HG02970 (cell line): ENCODE data around the gene ERGIC2.
"Not testable (repeated sequence)": the region's sequence is repeated elsewhere in the genome, so short reads cannot be mapped to it uniquely, and the experiment has no call there.

Experiments used
- ATAC-seq: cut with Tn5 transposase; IDR thresholded peaks from one replicate; pipeline ENCODE4 v1.9.1; 2021; ENCODE audit warnings: mild to moderate bottlenecking, moderate library complexity, moderate number of reproducible peaks; ENCODE audit not compliant: unreplicated experiment, low FRiP score

Gene ERGIC2, protein sequence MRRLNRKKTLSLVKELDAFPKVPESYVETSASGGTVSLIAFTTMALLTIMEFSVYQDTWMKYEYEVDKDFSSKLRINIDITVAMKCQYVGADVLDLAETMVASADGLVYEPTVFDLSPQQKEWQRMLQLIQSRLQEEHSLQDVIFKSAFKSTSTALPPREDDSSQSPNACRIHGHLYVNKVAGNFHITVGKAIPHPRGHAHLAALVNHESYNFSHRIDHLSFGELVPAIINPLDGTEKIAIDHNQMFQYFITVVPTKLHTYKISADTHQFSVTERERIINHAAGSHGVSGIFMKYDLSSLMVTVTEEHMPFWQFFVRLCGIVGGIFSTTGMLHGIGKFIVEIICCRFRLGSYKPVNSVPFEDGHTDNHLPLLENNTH

DNA sequence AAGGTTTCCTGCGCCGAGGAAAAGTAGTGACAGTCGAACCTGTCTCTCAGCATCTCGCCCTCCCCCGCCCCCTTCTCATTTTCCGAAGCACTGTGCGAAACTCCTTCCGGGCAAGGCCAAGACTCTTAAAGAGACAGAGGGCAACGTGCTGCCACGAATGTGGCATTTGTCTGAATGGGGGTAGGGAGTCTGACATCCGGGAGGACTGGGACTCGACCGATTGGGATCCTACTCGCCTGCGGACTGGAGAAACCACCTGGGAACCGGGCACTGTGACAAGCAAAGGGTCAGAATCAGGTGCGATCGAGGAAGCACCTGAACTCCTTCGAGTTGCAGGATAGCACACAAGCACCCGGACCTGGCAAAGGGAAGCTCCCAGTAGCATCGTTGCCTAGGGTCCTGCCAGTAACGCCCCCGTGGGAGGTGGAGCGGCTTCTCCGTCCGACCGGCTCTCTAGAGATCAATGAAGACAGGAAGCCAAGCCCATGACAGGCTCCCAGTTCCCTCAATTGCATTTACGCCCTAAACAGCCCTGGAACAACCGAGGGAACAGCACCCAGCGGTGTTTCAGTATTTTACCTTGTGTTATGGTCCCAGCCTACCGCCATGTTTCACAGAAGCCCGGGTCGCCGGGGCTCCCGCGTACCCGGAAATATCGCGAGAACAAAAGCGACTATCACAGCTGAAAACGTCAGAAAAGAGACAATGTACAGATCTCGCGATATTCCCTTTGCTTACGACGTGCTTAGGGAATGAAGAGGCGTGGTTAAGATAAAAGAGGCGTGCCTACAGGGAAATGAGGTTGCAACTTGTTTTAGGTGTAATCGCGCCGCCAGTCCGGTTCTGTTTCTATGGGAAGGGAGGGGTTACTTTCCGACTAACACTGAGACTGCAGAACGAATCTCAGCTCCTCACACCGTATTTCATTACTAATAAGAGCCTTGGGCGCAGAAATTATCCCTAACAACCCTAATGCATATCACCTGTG is at the start of gene ERGIC2:
Gene ERGIC2 (minus strand): TSS at position 637 of the 988 bp plus-strand sequence. CDS start 9,539 bp downstream, outside the sequence.
- peak; percentile 98 for ATAC-seq

DNA sequence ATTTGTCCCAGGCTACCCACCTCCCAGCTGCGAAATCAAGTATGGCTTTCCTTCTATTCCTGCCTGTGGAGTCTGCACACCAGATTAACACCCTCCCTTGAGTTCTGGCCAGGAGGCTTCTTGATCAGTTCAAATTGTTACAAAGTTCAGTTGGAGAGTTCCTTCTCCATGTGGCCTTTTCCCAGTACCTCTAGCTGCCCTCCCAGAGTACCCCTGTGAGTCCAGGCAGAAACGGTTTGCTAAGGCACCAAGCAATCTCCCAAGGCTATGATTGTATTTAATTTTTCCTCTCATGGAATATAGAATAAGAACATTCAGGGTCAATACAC is 49.7 kb upstream of the ERGIC2 start:
- no peak for ATAC-seq

DNA sequence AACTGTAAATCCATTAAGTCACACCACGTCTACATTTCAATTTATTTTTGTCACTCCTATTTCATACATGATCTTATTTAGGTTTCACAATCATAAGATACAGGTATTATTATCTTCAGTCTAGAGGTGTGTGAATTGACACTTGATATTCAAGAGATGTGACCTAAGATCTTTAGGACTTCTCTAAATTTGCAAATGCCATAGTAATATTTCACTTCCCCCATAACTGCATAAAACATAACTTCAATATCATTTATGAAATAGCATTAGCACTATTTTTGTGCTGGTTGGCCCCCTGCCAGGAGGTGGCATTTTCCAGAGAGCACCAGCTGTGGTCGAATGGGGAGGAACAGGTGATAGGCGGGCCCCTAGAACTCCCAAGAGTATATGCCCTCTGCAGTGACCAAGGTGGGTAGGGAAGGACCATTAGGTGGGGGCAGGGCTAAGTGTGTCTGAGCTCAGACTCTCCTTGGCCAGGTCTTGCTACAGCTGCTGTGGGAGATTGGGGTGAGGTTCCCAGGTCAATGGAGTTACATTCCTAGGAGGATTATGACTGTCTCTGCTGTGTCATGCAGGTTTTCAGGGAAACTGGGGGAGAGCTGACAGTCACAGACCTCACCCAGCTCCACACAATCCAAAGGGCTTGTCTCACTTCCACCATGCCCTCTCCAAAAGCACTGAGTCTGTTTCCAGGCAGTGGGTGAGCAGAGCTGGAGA is 49.2 kb upstream of the ERGIC2 start:
- no peak for ATAC-seq

DNA sequence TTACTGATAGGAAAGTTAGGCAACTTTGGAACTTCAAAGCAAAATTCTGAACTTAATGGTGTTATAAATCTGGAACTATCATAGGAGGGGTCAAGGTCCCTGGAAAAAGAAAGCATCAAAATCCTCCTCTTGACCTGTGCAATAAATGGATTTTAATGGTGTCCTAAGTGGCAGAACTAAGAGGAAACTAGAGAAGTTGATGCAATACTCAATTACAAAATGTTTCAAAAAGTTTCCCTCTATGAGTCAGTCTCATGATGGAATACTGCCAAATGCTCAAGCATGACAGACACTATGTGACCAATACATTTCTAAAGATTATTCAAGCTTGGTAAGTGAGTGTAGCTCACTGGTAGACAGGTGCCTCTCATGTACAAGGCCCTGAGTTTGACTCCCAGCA is 47.7 kb upstream of the ERGIC2 start:
- ATAC-seq: peak; percentile 38

DNA sequence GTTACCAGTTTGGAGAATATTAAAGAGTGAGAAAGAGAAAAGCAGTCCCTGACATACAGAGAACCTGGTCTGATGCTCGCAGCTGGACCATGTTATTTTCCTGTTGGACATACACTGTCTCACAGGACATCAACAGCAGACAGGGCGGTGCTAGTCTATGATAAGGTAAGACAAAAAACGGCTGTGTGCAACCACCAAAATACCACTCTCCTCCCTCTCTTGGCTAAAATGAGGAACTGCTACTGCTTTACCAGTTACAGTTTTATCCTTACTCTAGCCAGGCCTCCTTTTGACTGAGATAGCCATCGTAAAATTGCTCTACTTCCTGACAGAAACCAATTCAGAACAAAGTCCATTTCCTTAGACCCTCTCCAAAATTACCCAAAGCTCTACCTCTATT is 47.0 kb upstream of the ERGIC2 start:
- ATAC-seq: peak; percentile 93

DNA sequence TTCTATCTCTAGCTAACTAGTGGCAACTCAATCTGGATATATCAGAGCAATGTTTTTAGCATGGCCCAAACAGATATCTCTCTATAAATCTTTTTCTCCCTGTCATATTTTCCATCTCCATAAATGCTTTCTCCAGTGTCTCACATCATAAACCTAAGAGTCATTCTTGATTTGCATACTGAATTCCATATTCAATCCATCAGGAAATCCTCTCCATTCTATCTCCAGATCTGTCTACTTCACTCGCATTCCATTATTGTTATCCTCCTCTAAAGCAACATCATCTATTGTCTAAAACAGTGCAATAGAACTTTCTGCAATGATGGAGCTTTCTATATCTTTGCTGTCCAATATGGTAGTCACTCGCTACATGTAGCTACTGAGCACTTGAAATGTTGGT is 45.5 kb upstream of the ERGIC2 start:
- no peak for ATAC-seq

DNA sequence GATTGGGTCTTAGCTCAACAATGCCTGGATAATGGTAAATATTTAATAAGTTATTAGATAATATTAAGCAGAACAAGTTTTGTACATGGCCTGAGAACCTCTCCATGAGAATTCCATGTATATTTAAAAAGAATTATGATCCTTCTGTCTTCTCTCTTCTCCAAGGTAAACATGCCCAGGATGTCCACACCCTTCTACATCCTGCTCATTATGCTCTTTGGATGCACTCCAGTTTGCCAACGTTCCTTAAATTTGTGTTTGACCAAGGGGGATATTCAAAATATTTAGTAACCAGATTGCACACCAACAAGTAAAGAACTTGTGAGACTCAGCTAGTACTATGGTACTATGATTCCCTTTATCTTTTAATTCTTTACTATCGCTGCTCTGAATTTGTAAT is 44.8 kb upstream of the ERGIC2 start:
- no peak for ATAC-seq

DNA sequence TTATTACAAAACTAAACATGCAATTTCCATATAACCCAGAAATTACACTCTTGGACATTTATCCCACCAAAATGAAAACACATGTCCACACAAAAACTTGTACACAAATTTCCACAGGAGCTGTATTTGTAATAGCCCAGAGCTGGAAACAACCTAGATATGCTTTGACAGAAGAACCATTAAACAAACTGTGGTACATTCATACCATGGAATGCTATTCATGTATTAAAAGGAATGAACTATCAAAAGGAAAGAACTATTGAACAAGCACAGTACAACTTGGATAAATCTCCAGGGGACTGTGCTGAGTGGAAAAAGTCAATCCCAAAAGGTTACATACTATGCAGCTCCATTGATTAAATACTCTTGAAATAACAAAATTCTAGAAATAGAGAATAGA is 35.8 kb upstream of the ERGIC2 start:
- ATAC-seq: no peak

DNA sequence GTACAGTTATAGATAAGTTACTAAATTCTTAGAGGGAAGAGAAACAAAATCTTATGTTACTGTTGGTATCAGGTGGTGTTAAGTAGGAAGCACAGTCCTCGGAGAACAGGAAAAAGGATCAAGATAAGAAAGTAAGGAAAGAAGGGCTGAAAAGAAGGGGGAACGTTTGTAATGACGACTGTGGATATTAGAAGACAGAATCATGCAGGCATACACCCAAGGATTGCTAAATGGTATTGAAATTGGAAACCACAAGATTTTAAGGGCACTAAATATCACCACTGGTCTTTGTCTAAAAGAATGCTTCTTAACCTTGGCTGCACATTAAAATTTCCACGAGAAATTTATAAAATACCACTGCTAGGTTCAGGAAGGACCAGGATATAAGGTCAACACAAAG is 34.1 kb upstream of the ERGIC2 start:
- no peak for ATAC-seq

DNA sequence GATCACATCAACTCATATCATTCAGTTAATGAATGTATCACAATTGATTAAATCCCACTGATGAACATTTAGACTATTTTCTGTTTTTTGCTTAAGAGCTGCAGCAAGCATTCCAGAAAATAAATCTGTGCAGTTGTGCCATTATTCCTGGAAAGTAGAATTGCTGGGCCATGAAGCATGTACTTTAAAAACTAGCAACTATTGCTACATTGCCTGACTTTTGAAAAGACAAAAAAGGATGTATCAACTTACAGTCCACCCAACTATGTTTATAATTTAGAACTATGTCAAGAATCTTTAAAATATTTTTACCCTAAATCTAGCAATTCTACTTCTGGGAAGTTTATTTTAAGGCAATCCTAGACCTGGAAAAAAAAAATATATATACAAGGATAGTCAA is 33.4 kb upstream of the ERGIC2 start:
- ATAC-seq: no peak

DNA sequence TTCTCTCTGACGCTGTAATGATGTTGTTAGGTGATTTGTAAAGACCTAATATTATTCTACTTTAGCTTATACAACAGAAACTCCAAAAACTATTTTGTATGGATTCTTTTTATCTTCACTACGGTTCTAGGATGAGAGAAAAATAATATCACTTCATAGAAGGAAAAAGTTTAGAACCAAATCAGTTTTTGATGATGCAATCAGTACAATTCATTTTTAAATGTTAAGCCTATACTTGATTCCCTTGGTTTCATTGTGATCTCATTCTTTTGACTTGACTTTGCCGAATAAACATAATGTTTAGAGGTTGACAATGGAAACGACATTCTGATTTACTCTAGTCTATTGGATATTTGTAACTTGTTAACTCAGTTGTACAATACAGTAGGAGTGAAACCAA is 24.6 kb upstream of the ERGIC2 start:
- no peak for ATAC-seq

DNA sequence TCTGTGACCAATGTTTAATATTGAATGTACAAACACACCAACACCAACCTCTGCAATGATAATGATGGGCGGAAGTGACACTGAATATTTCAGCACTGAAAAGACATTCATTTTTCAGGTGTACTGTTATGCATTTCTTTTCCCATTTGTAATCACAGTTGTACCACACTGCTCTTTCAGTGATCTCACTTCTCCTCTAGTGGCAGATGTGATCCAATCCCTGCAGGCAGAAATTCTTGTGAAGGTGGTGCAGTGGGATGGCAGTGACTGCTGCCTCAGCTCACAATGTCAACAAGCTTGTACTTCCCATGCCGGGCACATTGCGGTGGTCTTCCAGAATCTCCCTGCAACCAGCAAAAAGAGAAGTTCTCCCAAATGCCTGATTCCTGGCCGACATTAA is 23.0 kb upstream of the ERGIC2 start:
- no peak for ATAC-seq

DNA sequence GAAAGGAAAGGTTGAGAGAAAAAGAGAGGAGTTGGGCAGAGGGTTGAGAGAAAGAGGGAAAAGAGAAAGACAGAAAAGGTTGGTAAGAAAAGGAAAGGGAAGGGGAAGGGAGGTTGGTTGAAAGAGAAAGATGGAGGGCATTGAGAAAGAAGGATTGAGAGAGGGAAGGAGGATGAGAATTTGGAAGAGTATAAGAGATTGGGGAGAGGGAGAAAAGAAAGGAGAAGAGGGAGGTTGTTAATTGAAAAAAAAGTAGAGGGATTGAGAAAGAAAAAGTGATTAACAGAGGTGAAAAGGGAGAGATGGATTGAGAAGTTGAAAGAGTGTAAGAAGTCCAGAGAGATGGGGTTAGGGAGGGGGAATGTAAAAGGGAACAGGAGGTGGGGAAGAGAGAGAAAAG is 21.5 kb upstream of the ERGIC2 start:
- no peak for ATAC-seq

DNA sequence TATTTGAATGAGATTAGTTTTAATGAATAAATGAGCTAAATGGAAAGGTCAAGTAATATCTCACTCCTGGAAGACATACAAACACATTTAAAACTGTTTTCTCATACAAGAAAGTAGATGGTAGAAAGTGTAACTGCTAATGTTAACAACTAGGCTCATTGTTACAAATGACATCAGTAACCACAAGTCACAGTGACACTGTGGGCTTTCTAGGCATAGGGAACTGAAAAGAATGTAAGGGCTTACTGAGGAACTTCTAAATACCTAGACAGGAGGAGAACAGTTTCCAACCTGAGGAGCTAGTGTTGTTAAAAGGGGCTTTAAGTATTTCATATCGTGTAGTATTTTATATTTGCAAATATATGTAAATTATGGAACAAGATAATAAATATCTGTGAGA is 17.5 kb upstream of the ERGIC2 start:
- no peak for ATAC-seq

DNA sequence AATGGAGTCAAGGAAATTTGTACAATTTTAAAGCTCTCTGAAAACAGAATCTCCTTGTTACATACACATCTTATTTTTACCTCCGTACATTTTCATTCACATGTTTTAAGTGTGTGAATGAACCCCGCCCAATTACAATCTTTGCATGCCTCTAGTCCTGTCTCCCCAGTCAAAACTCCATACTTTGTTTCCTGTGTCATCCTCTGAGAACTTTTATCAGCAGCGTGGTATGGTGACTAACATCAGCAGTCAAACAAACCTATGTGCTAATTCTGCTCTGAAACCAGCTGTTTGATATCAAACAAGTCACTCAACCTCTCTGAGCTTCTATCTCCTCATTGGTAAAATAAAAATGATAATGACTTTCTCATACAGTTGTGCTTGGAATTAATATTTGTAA is 15.8 kb upstream of the ERGIC2 start:
- no peak for ATAC-seq

DNA sequence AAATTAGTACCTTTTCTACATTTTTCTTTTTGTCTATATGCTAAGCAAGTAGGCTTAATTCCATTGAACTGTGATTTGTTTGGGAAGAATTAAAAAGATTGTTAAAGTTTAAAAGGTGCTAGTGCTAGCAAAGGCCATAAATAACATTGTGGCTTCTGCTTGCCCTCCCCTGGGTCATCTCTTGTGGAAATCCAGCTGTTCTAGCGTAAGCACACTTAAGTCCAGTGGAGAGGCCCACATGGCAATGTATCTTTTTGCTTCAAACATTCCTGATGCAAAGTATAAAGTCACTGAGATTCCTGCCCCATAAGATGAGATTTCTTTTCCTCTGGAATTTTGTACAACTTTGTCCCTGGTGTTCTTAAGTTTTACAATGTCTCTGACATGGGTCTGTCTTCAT is 14.4 kb upstream of the ERGIC2 start:
- ATAC-seq: no peak

DNA sequence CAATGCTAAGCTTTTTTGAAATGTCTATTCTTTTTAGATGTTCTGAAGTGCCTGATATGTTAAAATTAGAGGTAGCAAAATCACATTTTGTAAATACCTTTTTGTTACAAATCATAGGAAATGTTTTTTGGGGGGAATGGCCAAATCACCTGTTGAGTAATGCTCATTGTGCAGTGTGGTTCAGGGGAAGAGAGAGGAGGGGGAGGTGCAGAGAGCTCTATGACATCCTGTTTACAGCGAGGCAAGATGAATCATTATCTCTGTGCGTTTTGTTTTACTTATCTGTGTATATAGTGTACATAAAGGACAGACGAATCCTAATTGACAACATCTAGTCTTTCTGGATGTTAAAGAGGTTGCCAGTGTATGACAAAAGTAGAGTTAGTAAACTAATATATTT is 9.4 kb upstream of the ERGIC2 start:
- not testable (repeated sequence) for ATAC-seq

DNA sequence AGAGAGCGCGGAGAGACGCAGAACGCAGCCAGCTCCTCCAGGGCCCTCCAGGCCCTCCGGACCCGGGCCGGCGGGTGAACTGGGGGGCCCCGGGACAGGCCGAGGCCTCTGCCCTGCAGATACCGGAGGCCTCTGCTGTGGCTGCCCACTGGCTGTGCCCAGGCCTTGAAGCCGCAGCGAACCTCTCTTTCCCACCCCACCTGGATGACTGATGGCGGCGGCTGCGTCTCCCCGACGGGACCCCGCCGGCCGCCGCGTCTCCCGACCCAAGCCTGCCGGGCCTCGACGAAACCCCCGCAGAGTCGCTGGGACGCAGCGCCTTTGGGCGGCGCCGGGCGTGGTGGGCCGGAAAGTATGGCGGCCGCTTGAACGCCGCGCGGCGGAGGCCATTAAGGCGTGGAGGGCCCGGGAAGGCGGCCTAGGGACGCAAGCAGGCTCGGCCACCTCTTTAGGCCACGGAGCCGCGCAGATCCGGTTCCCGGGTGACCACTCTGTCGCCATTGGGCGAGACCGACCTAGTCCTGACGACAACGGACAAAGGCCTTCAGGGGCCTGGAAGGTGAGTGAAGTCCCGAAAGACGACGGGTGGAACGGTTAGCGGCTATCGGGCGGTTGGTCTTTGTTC is 8.4 kb upstream of the ERGIC2 start:
- ATAC-seq: no peak

DNA sequence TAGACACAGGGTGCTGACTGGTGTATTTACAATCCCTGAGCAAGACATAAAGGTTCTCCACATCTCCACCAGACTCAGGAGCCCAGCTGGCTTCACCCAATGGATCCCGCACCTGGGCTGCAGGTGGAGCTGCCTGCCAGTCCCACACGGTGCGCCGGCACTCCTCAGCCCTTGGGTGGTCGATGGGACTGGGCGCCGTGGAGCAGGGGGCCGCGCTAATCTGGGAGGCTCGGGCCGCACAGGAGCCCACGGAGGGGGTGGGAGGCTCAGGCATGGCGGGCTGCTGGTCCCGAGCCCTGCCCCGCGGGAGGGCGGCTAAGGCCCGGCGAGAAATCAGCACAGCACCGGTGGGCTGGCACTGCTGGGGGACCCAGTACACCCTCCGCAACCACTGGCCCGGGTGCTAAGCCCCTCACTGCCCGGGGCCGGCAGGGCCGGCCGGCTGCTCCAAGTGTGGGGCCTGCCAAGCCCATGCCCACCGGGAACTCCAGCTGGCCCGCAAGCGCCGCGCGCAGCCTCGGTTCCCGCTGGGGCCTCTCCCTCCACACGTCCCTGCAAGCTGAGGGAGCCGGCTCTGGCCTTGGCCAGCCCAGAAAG is 5.2 kb upstream of the ERGIC2 start:
- ATAC-seq: not testable (repeated sequence)

DNA sequence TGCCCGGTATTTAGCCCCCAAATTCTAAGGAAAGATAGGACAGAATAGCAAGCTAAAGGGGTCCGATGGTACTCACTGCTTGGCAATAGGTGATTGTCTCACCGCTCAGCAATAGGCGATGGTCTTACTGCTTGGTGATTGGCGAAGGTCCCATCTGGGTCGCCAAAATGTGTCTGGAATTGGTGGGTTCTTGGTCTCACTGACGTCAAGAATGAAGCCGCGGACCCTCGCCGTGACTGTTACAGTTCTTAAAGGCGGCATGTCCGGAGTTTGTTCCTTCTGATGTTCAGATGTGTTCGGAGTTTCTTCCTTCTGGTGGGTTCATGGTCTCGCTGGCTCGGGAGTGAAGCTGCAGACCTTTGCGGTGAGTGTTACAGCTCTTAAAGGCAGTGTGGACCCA is 4.2 kb upstream of the ERGIC2 start:
- ATAC-seq: not testable (repeated sequence)
